ENCODE measurements around the gene ENTPD6.

DNA sequence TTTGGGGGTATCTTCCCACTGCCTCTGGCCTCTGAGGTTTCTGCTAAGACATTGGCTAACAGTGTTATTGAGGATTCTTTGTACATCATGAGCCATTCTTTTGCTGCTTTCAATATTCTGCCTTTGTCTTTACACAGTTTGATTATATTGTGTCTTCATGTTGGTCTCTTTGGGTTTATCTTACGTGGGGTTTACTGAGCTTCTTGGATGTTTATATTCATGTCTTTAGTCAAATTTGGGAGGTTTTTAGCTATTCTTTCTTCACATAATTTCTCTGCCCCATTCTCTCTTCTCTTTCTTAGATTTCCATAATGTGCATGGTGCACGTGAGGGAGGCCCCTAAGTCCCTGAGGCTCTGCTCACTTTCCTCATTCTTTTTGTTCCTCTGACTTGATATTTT lies 7.6 kb downstream of the ENTPD6 start:
- TF ChIP-seq BACH2 (CRISPR knock-in tag; IDR thresholded peaks at IDR 0.05; ENCODE audit: borderline replicate concordance) = no peak
- no peak for TF ChIP-seq TOX (CRISPR knock-in tag; IDR thresholded peaks at IDR 0.05; ENCODE audit: borderline replicate concordance)
- TF ChIP-seq, protein P1, sequence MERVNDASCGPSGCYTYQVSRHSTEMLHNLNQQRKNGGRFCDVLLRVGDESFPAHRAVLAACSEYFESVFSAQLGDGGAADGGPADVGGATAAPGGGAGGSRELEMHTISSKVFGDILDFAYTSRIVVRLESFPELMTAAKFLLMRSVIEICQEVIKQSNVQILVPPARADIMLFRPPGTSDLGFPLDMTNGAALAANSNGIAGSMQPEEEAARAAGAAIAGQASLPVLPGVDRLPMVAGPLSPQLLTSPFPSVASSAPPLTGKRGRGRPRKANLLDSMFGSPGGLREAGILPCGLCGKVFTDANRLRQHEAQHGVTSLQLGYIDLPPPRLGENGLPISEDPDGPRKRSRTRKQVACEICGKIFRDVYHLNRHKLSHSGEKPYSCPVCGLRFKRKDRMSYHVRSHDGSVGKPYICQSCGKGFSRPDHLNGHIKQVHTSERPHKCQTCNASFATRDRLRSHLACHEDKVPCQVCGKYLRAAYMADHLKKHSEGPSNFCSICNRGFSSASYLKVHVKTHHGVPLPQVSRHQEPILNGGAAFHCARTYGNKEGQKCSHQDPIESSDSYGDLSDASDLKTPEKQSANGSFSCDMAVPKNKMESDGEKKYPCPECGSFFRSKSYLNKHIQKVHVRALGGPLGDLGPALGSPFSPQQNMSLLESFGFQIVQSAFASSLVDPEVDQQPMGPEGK (CRISPR knock-in tag; IDR thresholded peaks at IDR 0.05; ENCODE audit: borderline replicate concordance) = no peak
- TF ChIP-seq RARB (CRISPR knock-in tag; IDR thresholded peaks at IDR 0.05) = no peak
- no peak for TF ChIP-seq ZNF8 (CRISPR knock-in tag; IDR thresholded peaks at IDR 0.05)
